Neural crest cell (in vitro differentiated cells): ENCODE data around the gene ERC1. TPM values are rescaled to one million over a fixed set of nuclear protein-coding genes. Genes with fewer than 3 reads are reported as not detected.

Experiments used
- DNase-seq: peaks from one replicate; pipeline ENCODE4 v3.0.0; 2021; ENCODE audit warnings: low read depth, mixed read lengths, low spot score
- H3K27ac Mint-ChIP-seq: one replicate; pipeline ENCODE4 v1.8.0; 2021; ENCODE audit warnings: mild to moderate bottlenecking, mixed read lengths; ENCODE audit not compliant: unreplicated experiment
- H3K27me3 Mint-ChIP-seq: 2 replicates; pipeline ENCODE4 v1.8.0; 2021; ENCODE audit warnings: low read depth, mild to moderate bottlenecking, mixed read lengths
- H3K36me3 Mint-ChIP-seq: 2 replicates; pipeline ENCODE4 v1.8.0; 2021; ENCODE audit warnings: low read depth, mild to moderate bottlenecking, mixed read lengths
- H3K4me1 Mint-ChIP-seq: 2 replicates; pipeline ENCODE4 v1.8.0; 2021; ENCODE audit warnings: mixed read lengths
- H3K4me3 Mint-ChIP-seq: one replicate; pipeline ENCODE4 v1.8.0; 2021; ENCODE audit warnings: mild to moderate bottlenecking, mixed read lengths
- H3K9me3 Mint-ChIP-seq: 2 replicates; pipeline ENCODE4 v1.8.0; 2021; ENCODE audit warnings: mixed read lengths
- total RNA-seq: library from RNA; stranded (reverse); gene quantifications from 2 replicates; pipeline ENCODE4 v1.2.1, GENCODE V29; 2021
- TF ChIP-seq, protein P1 (sequence below): fragments of 200-600 bp; sonication (generic); conservative IDR thresholded peaks from 2 replicates; pipeline ENCODE4 v1.5.0; 2021; ENCODE audit warnings: antibody characterized with exemption, mild to moderate bottlenecking

The ERC1 gene
- total RNA-seq, 1 donor from 2014 or later, result 38.9 TPM

DNA sequence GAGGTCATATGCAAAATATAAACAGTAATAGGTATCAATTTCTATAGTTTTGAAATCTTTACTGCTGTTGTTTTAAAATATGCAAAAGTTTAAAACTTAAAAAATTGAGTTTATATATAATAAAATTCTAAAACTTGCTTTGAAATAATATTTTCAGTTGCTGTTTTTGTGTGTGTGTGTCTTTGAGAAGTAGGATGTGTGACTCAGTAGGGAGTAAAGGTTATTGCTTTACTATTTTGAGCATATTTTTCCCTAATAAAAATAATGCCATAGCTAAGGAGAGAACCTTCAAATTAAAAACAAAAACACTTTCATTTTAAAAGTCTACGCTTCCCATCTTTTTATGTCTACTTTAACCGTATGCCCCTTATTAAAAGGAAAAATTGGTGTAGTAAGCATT, 365.3 kb downstream of the ERC1 start:
- no peak for DNase-seq
- H3K36me3 Mint-ChIP-seq, result no peaks in the 10 kb centered on the region
- no peak overlapping the region for H3K4me3 Mint-ChIP-seq
- no peak overlapping the region for H3K27ac Mint-ChIP-seq
- H3K9me3 Mint-ChIP-seq, result no peaks in the 10 kb centered on the region
- H3K4me1 Mint-ChIP-seq, result peaks cover 27% of the 10 kb centered on the region
- TF ChIP-seq, protein P1, sequence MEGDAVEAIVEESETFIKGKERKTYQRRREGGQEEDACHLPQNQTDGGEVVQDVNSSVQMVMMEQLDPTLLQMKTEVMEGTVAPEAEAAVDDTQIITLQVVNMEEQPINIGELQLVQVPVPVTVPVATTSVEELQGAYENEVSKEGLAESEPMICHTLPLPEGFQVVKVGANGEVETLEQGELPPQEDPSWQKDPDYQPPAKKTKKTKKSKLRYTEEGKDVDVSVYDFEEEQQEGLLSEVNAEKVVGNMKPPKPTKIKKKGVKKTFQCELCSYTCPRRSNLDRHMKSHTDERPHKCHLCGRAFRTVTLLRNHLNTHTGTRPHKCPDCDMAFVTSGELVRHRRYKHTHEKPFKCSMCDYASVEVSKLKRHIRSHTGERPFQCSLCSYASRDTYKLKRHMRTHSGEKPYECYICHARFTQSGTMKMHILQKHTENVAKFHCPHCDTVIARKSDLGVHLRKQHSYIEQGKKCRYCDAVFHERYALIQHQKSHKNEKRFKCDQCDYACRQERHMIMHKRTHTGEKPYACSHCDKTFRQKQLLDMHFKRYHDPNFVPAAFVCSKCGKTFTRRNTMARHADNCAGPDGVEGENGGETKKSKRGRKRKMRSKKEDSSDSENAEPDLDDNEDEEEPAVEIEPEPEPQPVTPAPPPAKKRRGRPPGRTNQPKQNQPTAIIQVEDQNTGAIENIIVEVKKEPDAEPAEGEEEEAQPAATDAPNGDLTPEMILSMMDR, result no peak
- no peaks in the 10 kb centered on the region for H3K27me3 Mint-ChIP-seq

DNA sequence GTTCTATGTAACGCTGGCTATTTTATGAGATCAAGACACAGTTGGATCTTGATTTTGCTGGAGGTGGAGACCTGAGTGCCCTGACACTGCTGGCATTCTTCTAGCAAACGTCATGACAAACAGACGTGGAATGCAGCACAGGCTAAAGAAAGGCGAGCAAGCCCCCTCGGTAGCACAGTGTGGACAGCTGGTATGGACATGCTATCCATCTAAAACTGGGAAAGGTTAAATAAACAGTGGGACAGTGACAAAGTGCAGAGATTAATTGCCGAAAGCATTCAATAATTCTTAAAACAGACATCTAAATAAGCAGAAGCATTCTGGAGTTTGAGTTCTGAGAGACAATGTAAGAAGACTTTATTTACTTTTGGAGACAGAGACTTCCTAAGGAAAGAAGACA, 366.1 kb downstream of the ERC1 start:
- no peaks in the 10 kb centered on the region for H3K9me3 Mint-ChIP-seq
- H3K4me3 Mint-ChIP-seq, result no peak overlapping the region
- no peak for DNase-seq
- no peak overlapping the region for H3K27ac Mint-ChIP-seq
- no peaks in the 10 kb centered on the region for H3K36me3 Mint-ChIP-seq
- H3K4me1 Mint-ChIP-seq, result peaks cover 23% of the 10 kb centered on the region
- TF ChIP-seq, protein P1, result no peak
- no peaks in the 10 kb centered on the region for H3K27me3 Mint-ChIP-seq

DNA sequence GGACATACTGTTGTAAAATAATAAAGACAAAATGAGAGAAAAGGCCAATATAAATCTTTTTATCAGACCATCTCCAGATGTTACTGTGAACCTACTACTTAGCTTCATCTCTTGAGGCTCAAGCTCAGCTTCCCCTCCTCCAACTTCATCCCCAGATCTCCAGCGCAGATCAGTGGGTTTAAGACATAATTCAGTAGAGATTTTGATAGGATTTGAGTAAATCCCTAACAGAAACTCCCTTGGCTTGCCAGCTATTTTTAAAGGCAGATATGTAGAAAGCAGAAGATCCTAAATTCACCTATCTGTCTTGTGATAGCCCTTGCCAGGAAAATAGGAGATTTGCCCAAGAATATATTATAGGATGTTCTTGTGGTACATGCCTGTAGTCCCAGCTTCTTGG, 366.7 kb downstream of the ERC1 start:
- Mint-ChIP-seq H3K27me3 (no peaks in the 10 kb centered on the region), H3K9me3 (no peaks in the 10 kb centered on the region), H3K4me1 (peaks cover 25% of the 10 kb centered on the region), H3K27ac (no peak overlapping the region), H3K36me3 (no peaks in the 10 kb centered on the region), H3K4me3 (no peak overlapping the region)
- TF ChIP-seq, protein P1, result no peak
- no peak for DNase-seq

DNA sequence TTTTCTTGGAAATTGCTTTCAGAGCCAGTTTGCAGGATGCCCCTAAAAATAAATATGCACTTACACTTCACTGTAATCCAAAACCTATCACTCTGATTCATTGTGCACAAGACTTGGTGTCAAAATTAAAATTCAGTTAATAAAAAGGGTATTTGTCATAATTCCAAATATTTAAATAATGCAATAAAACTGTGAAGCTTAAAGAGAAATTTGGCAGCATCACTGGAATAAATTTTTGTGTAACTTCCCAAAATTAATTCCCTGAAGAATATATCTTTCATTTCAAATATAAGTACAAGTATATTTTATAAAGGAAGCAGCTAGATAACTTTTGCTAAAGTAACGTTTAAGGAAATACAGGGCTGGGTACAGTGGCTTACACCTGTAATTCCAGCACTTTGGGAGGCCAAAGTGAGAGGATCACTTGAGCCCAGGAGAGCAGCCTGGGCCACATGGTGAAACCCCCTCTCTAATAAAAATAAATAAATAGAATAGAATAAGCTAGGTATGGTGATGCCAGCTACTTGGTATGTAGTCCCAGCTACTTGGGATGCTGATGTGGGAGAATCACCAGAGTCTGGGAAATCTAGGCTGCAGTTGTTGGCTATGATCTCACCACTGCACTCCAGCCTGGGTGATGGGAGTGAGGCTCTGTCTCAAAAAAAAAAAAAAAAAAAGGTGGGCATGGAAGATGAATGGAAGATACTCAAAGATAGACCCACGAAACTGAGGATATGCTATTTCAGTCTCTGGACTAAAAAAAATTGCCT, 369.6 kb downstream of the ERC1 start:
- no peak overlapping the region for H3K4me3 Mint-ChIP-seq
- no peaks in the 10 kb centered on the region for H3K36me3 Mint-ChIP-seq
- no peak for DNase-seq
- TF ChIP-seq, protein P1, result no peak
- H3K27me3 Mint-ChIP-seq, result no peaks in the 10 kb centered on the region
- no peak overlapping the region for H3K27ac Mint-ChIP-seq
- peaks cover 35% of the 10 kb centered on the region for H3K4me1 Mint-ChIP-seq
- H3K9me3 Mint-ChIP-seq, result no peaks in the 10 kb centered on the region

DNA sequence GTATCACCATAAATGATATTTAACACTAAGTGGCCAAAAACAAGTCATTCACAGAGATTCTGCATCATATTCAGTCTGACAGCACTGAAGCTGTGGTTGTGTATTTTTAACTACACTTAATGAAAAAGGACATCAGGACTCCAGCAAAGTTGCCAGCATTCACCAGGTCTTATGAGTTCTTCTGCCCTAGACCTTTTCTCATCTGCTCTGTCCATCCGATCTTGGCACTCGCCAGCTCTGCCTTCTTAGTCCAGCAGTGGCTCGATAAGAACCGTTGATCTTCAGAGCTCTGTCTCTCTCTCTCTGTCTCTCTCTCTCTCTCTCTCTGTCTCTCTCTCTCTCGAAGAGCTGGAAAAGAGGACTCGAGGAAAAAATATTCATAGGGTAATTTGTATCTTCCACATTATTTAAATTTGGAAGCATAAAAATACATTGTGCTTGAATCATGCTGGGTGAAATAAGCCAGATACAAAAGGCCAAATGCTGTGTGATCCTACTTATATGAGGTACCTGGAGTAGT, 371.2 kb downstream of the ERC1 start:
- no peak for DNase-seq
- Mint-ChIP-seq H3K27me3 (no peaks in the 10 kb centered on the region), H3K4me3 (no peak overlapping the region), H3K9me3 (no peaks in the 10 kb centered on the region), H3K27ac (no peak overlapping the region), H3K4me1 (peaks cover 39% of the 10 kb centered on the region), H3K36me3 (no peaks in the 10 kb centered on the region)
- TF ChIP-seq, protein P1, result no peak
